Subcutaneous abdominal adipose tissue (tissue), 5 donors: ENCODE results near the gene ATXN7.

Source experiments
- H3K27ac ChIP-seq: one replicate; pipeline ENCODE4 v1.7.0; 2013; ENCODE audit warnings: low read depth, mild to moderate bottlenecking, inconsistent platforms, low read length, moderate library complexity
- H3K27me3 ChIP-seq, 5 donors: one replicate each; pipeline ENCODE4 v1.7.0; 2013; ENCODE audit warnings: low read length in 5 of 5, inconsistent platforms in 1 of 5; ENCODE audit not compliant: control insufficient read depth in 5 of 5, insufficient read depth in 4 of 5
- H3K36me3 ChIP-seq, 5 donors: one replicate each; pipeline ENCODE4 v1.7.0; 2013; ENCODE audit warnings: low read length in 5 of 5; ENCODE audit not compliant: control insufficient read depth in 5 of 5, insufficient read depth in 5 of 5
- H3K4me1 ChIP-seq, 5 donors: one replicate each; pipeline ENCODE4 v1.7.0; 2013; ENCODE audit warnings: low read length in 5 of 5, mild to moderate bottlenecking in 3 of 5, moderate library complexity in 1 of 5; ENCODE audit not compliant: control insufficient read depth in 5 of 5, insufficient read depth in 5 of 5
- H3K4me3 ChIP-seq, 5 donors: one replicate each; pipeline ENCODE4 v1.7.0; 2013; ENCODE audit warnings: low read length in 5 of 5, low read depth in 1 of 5
- H3K9ac ChIP-seq, 5 donors: one replicate each; pipeline ENCODE4 v1.7.0; 2013; ENCODE audit warnings: low read length in 5 of 5, mild to moderate bottlenecking in 4 of 5, moderate library complexity in 3 of 5
- H3K9me3 ChIP-seq, 5 donors: one replicate each; pipeline ENCODE4 v1.7.0; 2013; ENCODE audit warnings: low read length in 5 of 5; ENCODE audit not compliant: control insufficient read depth in 5 of 5
- donor health status: healthy.
- donor health status: healthy.
- donor health status: healthy.
- donor health status: healthy.
- donor health status: healthy.

ATXN7 gene

DNA sequence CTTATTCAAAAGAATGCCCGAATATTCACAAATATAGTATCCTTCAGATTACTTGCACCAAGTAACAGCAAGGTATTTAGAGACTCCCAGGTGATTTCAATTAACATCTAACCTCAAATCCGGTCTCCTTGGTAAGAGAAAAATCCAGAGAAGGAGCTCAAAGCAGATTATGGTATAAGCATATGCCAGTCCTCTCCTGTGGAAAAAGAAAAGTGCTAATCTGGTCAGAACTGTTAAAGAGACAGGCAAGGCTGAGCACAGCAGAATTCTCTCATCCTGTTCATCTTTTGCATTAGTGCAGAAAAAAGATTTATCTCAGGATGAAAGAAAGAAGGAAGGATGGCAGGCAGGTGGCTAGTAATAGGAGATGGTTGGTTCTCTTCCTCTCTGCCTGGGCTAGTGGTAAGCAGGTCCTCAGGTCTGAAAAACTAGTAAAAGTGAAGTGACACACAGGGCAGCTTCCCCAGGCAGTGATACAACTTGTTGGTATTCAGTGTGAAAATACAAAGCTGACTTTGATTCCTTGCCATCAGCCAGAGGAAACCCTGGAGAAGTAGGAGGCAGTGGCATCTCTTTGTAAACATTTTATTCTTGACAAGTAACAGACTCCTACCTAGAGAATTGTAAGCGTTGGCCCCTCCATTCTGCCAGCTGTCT, 14.2 kb downstream of the ATXN7 start:
- no peaks in the 10 kb centered on the region for H3K36me3 ChIP-seq
- H3K27me3 ChIP-seq = no peaks in the 10 kb centered on the region
- no peak overlapping the region for H3K27ac ChIP-seq
- H3K9me3 ChIP-seq = no peaks in the 10 kb centered on the region
- peaks cover 0 to 5% (median 0%) of the 10 kb centered on the region in 5 donors for H3K4me1 ChIP-seq
- H3K4me3 ChIP-seq = no peak overlapping the region
- H3K9ac ChIP-seq = no peak overlapping the region

DNA sequence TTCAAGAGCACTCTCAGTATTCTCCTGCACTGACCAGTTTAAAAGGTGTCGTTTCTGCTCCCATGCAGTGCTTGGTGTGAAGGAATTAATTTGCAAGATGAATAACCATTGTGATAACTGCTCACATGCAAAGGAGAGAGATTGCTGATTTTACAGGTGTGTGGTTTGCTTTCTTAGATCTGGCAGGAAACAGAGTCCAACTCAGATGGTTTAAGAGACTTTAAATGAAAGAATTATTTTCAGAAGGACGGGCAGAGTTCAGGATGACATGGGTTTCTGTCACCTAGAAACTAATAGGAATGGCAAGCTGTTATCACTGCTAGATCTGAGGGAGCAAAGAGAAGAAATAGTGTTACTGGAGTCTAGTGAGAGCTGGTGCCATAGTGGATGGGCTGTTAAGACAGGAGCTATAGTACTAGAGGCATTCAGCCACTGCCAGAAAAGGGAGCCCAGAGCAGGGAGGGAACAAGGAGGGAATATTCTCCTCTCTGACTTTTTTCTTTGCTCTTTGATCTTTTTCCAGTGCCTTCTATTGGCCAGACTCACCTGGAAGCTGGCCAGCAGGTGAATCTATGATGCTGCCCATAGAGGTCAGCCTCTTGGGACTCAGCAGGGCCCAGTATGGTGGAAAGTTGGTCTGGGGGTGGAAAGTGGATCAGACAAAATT, 14.9 kb downstream of the ATXN7 start:
- Histone ChIP-seq H3K27ac (no peak overlapping the region), H3K36me3 (no peaks in the 10 kb centered on the region), H3K9me3 (no peaks in the 10 kb centered on the region), H3K27me3 (no peaks in the 10 kb centered on the region), H3K4me1 (peaks cover 0 to 5% (median 0%) of the 10 kb centered on the region in 5 donors), H3K4me3 (no peak overlapping the region), H3K9ac (no peak overlapping the region)

DNA sequence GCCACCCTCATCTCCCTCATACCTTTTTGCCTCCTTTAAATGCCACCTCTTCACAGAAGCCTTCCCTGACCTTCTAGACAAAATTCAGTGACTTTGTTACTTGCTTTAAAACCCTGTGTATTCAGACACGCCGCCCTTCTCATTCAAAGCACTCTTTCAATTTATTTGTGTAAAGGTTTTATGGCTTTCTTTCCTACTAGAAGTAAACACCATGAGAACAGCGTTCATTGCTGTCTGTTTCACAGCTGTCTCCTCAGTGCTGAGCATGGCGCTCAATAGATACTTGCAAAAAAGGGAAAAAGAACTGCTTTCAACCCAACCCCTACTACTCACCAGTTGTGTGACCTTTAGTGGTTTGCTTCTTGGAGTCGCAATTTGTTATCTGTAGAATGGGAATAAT, 17.0 kb downstream of the ATXN7 start:
- no peak overlapping the region for H3K9ac ChIP-seq
- peaks cover 0 to 5% (median 0%) of the 10 kb centered on the region in 5 donors for H3K4me1 ChIP-seq

DNA sequence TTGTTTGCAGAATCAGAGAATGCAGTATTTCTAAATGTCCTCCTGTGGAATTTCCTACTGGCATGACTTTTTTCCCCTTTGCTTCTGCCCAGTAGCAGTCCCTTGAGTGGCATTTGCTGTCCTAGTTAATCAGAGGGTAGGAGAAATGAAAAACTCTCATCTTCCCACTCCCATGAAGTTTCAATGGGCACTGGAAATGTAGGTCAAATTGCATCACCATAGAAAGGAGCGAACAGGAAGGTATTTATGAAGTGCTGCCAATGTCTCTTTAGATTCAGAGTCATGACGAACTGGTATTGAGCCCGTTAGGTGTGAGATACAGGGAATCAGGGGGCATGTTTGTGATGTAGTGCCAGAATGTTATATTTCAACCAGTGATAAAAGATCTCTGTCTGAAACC, 23.2 kb downstream of the ATXN7 start:
- peak overlapping the region; percentile 9 for H3K27ac ChIP-seq
- peaks cover 0 to 13% (median 6%) of the 10 kb centered on the region in 5 donors for H3K4me1 ChIP-seq
- no peaks in the 10 kb centered on the region for H3K27me3 ChIP-seq
- no peaks in the 10 kb centered on the region for H3K9me3 ChIP-seq
- H3K36me3 ChIP-seq = peaks cover 0 to 6% (median under 1%) of the 10 kb centered on the region in 5 donors
- no peak overlapping the region for H3K9ac ChIP-seq
- H3K4me3 ChIP-seq = peak overlapping the region in 1 of 5 donors; percentile 44

More for the DNA sequence above, 17.0 kb downstream of the ATXN7 start:
- Histone ChIP-seq H3K4me3 (no peak overlapping the region), H3K9me3 (no peaks in the 10 kb centered on the region), H3K36me3 (no peaks in the 10 kb centered on the region), H3K27ac (no peak overlapping the region), H3K27me3 (no peaks in the 10 kb centered on the region)

DNA sequence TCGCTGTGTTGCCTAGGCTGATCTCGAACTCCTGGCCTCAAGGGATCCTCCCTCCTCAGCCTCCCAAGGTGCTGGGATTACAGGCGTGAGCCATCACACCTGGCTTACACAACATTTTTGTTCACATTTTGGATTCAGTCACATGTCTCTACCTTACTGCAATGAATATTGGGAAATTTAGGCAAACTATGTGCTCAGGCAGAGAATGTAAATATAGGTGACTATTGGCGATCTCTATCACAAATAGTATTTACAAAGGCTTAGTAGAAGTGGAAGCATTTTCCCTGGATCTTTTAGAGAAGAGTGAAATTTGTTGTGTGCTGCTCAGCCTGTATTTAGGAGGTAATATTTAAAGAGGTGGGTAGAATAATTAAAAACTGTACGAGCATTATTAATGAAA, 27.9 kb downstream of the ATXN7 start:
- Histone ChIP-seq H3K36me3 (peaks cover 0 to 9% (median 3%) of the 10 kb centered on the region in 5 donors), H3K4me3 (no peak overlapping the region), H3K27ac (no peak overlapping the region), H3K4me1 (peaks cover 5 to 25% (median 14%) of the 10 kb centered on the region in 5 donors), H3K27me3 (no peaks in the 10 kb centered on the region), H3K9ac (no peak overlapping the region), H3K9me3 (no peaks in the 10 kb centered on the region)

DNA sequence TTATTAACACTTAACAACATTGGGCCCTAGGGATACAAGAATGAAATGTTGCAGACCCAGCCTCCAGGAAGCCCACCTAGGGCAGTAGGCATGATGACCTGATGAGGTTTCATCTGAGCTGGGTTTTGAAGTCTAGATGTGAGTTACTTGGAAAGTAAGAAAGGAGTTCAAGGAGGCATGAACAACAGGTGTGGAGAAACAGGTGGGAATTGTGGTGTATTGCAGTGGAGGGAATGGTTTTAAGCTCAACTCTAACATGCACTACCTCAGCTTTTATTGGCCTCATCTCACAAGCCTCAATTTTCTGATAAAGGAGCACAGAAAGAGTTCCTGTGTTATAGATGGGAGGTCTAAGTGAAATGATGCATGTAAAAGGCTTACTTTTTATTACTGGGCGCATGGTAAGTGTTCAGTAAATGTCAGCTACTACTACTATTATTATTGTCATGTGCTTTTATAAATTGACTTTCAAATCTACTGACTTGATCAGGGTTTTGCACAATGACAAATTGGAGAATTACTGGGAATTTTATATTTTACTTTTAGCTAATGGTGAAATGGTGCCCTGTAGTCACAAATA, 29.2 kb downstream of the ATXN7 start:
- no peak overlapping the region for H3K27ac ChIP-seq
- H3K36me3 ChIP-seq = peaks cover 0 to 9% (median 3%) of the 10 kb centered on the region in 5 donors
- H3K9me3 ChIP-seq = no peaks in the 10 kb centered on the region
- no peak overlapping the region for H3K4me3 ChIP-seq
- no peak overlapping the region for H3K9ac ChIP-seq
- no peaks in the 10 kb centered on the region for H3K27me3 ChIP-seq
- peaks cover 0 to 21% (median 11%) of the 10 kb centered on the region in 5 donors for H3K4me1 ChIP-seq

DNA sequence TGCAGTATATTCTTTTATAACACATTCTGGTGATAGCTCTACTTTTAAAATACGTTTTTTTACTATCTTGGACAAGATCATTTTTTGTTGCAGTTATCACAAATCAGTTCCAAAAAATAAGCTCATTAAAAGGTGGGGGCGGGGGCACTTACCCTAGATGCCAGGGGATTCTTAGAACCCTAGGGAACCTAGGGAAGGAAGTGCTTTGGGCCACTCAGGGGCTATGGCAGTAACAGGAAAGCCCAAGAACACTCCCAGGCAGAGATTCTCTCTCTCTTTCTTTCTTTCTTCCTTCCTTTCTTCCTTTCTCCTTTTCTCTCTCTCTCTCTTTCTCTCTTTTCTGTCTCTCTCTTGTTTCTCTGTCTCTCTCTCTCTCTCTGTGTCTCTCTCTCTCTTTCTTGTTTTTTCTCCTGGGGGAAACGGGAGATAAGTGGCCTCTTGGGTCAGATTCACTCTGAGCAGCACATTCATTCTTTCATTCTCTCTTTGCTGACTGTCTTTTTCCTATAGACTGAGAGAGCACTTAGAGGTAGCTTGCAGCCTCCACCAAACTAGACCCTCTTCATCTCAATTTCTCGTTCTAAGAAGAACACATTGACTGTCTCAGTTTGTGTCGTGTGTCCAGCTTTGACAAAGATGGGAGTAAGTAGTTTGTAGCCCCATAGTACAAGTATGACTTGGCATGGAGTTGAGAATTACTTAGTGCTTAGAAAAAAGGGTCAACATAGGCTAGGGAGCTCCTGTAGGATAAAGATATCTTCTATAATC, 31.9 kb downstream of the ATXN7 start:
- no peak overlapping the region for H3K9ac ChIP-seq
- peak overlapping the region; percentile 17 for H3K27ac ChIP-seq
- H3K4me1 ChIP-seq = peaks cover 0 to 21% (median 14%) of the 10 kb centered on the region in 5 donors
- no peaks in the 10 kb centered on the region for H3K9me3 ChIP-seq
- H3K27me3 ChIP-seq = no peaks in the 10 kb centered on the region
- H3K4me3 ChIP-seq = no peak overlapping the region
- peaks cover 5 to 18% (median 6%) of the 10 kb centered on the region in 5 donors for H3K36me3 ChIP-seq

DNA sequence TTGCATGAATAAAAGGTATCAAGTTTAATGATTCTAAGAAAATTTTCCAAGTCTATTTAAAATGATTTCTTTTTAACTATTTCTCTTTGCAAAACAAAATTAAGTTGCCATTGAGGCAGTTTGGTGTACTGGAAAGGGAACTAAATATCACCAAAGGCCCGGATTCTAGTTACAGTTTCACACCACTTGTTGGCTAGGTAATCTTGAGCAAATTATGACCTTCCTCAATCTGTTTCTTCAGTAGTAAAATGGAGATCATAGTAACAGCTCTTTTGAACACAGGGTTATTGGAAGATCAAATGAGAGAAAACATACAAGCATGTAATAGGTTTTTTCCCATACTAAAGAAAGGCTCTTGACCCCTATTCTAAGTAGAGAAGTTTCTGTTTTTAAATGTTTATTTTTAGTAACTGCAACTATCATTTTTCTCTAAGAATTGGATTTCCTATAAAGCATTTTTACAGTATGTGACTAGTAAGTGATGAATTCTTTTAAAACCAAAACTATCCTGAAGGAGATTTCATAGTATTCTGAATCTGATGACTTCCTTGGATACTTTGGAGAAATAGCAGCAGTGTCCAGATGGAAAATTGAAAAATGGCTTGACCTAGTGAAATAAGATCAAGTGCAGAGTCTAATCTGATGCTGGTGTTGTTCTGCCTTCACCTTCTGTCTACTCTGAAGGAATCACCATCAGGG, 32.8 kb downstream of the ATXN7 start:
- Histone ChIP-seq H3K4me3 (no peak overlapping the region), H3K36me3 (peaks cover 5 to 17% (median 6%) of the 10 kb centered on the region in 5 donors), H3K4me1 (peaks cover 0 to 21% (median 15%) of the 10 kb centered on the region in 5 donors), H3K9ac (no peak overlapping the region), H3K27me3 (no peaks in the 10 kb centered on the region), H3K9me3 (no peaks in the 10 kb centered on the region), H3K27ac (no peak overlapping the region)

DNA sequence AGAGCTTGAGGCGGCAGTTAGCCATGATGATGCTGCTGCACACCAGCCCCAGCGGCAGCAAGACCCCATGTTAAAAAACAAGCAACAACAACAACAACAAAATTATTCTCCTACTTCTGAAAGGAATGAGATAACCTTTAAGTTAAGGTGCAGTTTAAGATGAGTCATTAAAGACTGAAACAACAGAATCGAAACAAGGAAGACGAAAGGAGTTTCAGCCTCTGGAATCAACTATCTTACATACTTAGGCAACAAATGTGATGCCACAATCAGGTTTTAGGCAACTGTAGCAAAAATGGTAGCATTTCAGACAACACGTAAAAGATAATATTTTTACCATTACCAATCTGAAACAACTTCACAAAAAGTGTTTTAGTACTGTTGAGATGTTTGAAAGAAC, 36.3 kb downstream of the ATXN7 start:
- peaks cover 0 to 16% (median 15%) of the 10 kb centered on the region in 5 donors for H3K4me1 ChIP-seq
- no peak overlapping the region for H3K27ac ChIP-seq
- no peak overlapping the region for H3K4me3 ChIP-seq
- no peaks in the 10 kb centered on the region for H3K27me3 ChIP-seq
- no peak overlapping the region for H3K9ac ChIP-seq
- H3K36me3 ChIP-seq = peaks cover 3 to 14% (median 5%) of the 10 kb centered on the region in 5 donors
- H3K9me3 ChIP-seq = no peaks in the 10 kb centered on the region
